ENCODE measurements around the gene NDFIP2. TPM values are rescaled to one million over a fixed set of nuclear protein-coding genes. Genes with fewer than 3 reads are reported as not detected.

NDFIP2 gene
- total RNA-seq, 1 experiment from 2014 or later, result 29.6 TPM

GRCh38 chr13:79435561-79435990 lies 45.4 kb upstream of the NDFIP2 start:
- no TSS peak for BruUV-seq (replicated peaks)
- intact Hi-C loops (cut with micrococcal nuclease; ENCODE audit: unreplicated experiment) (no loop called here), in situ Hi-C loops (cut with HindIII; ENCODE audit: low pct_unique_long_range_greater_than_20kb, low sequenced_read_pairs) (no loop called here)
- no peaks in the 10 kb centered on the region for H3K4me1 ChIP-seq (ENCODE audit: control insufficient read depth, insufficient read depth, low read length)
- no peak for DNase-seq (ENCODE audit: low read depth, low spot score)
- no peaks in the 10 kb centered on the region for H3K9me3 ChIP-seq (ENCODE audit: control insufficient read depth, insufficient read depth, low read depth, low read length)
- no peak overlapping the region for H3K27ac ChIP-seq (ENCODE audit: low read length)
- no peak overlapping the region for H3K4me3 ChIP-seq (ENCODE audit: low read depth in 2 of 2, low read length in 2 of 2)
- no peaks in the 10 kb centered on the region for H3K27me3 ChIP-seq (ENCODE audit: control insufficient read depth, insufficient read depth, low read length)
- TF ChIP-seq SIN3A (IDR thresholded peaks at IDR 0.05; ENCODE audit: borderline replicate concordance, insufficient read depth, low read depth, low read length) (no peak), TCF7L2 (IDR thresholded peaks at IDR 0.05; ENCODE audit: low read depth, low read length) (peak; percentile 41; the same call in 1 of the 2 replicates)
- ChIA-PET CTCF (no interaction called here), POLR2A (no interaction called here)
- no peaks in the 10 kb centered on the region for H3K36me3 ChIP-seq (ENCODE audit: control insufficient read depth, insufficient read depth, low read length)
- ATAC-seq, result peak; percentile 82

GRCh38 chr13:79439275-79439674 lies 41.7 kb upstream of the NDFIP2 start:
- in situ Hi-C loops (cut with HindIII; ENCODE audit: low pct_unique_long_range_greater_than_20kb, low sequenced_read_pairs), result no loop called here
- ChIA-PET POLR2A (no interaction called here), CTCF (no interaction called here)
- ATAC-seq (no peak), DNase-seq (ENCODE audit: low read depth, low spot score) (no peak)
- H3K36me3 ChIP-seq (ENCODE audit: control insufficient read depth, insufficient read depth, low read length), result no peaks in the 10 kb centered on the region
- H3K4me1 ChIP-seq (ENCODE audit: control insufficient read depth, insufficient read depth, low read length), result no peaks in the 10 kb centered on the region
- no peaks in the 10 kb centered on the region for H3K9me3 ChIP-seq (ENCODE audit: control insufficient read depth, insufficient read depth, low read depth, low read length)
- no peak overlapping the region for H3K27ac ChIP-seq (ENCODE audit: low read length)
- intact Hi-C loops (cut with micrococcal nuclease; ENCODE audit: unreplicated experiment), result no loop called here
- no peak overlapping the region for H3K4me3 ChIP-seq (ENCODE audit: low read depth in 2 of 2, low read length in 2 of 2)
- no TSS peak for BruUV-seq (replicated peaks)
- TF ChIP-seq SIN3A (IDR thresholded peaks at IDR 0.05; ENCODE audit: borderline replicate concordance, insufficient read depth, low read depth, low read length), result no peak
- H3K27me3 ChIP-seq (ENCODE audit: control insufficient read depth, insufficient read depth, low read length), result no peaks in the 10 kb centered on the region

- Histone ChIP-seq H3K9me3 (ENCODE audit: control insufficient read depth, insufficient read depth, low read depth, low read length) (no peaks in the 10 kb centered on the region), H3K27me3 (ENCODE audit: control insufficient read depth, insufficient read depth, low read length) (no peaks in the 10 kb centered on the region), H3K4me1 (ENCODE audit: control insufficient read depth, insufficient read depth, low read length) (no peaks in the 10 kb centered on the region), H3K27ac (ENCODE audit: low read length) (no peak overlapping the region), H3K4me3 (ENCODE audit: low read depth in 2 of 2, low read length in 2 of 2) (no peak overlapping the region), H3K36me3 (ENCODE audit: control insufficient read depth, insufficient read depth, low read length) (no peaks in the 10 kb centered on the region)
- CTCF ChIA-PET, result no interaction called here
- POLR2A ChIA-PET, result no interaction called here
- intact Hi-C loops (cut with micrococcal nuclease; ENCODE audit: unreplicated experiment), result loop anchor here (5.0 kb wide), 1 partner anchor 91 kb away; no protein-coding TSS in a partner anchor
- TF ChIP-seq REST (IDR thresholded peaks at IDR 0.05; ENCODE audit: insufficient read depth in 1 of 2, low read depth in 2 of 2, low read length in 1 of 2) (no peak), TCF7L2 (IDR thresholded peaks at IDR 0.05; ENCODE audit: low read depth, low read length) (no peak), CTCF (IDR thresholded peaks at IDR 0.05) (no peak), POLR2AphosphoS5 (IDR thresholded peaks at IDR 0.05; ENCODE audit: low read depth, low read length) (no peak), SIN3A (IDR thresholded peaks at IDR 0.05; ENCODE audit: borderline replicate concordance, insufficient read depth, low read depth, low read length) (no peak)
- ATAC-seq, result no peak
- in situ Hi-C loops (cut with HindIII; ENCODE audit: low pct_unique_long_range_greater_than_20kb, low sequenced_read_pairs), result no loop called here
- no TSS peak for BruUV-seq (replicated peaks)
- no peak for DNase-seq (ENCODE audit: low read depth, low spot score)
Observed at GRCh38 chr13:79440958-79441528, 39.9 kb upstream of the NDFIP2 start.

Data from Panc1 (cell line).